Activated CD4-positive, alpha-beta T cell treated with anti-CD3 and anti-CD28 coated beads, Interleukin-2, amount 10 ng/mL, durations not matched to agents 24 days and 14 days (primary cell): Measurements from ENCODE around the gene ZNF521. TPM values are rescaled to one million over a fixed set of nuclear protein-coding genes. Genes with fewer than 3 reads are reported as not detected.
"Not testable (repeated sequence)": the region's sequence is repeated elsewhere in the genome, so short reads cannot be mapped to it uniquely, and the experiment has no call there.

ENCODE experiments used
- DNase-seq: peaks from one replicate; pipeline ENCODE4 v3.0.0; 2022
- H3K27ac Mint-ChIP-seq: one replicate; pipeline ENCODE4 v1.8.0; 2022; ENCODE audit warnings: mild to moderate bottlenecking, mixed read lengths
- H3K27me3 Mint-ChIP-seq: one replicate; pipeline ENCODE4 v1.8.0; 2022; ENCODE audit warnings: mixed read lengths
- H3K36me3 Mint-ChIP-seq: one replicate; pipeline ENCODE4 v1.8.0; 2022; ENCODE audit warnings: low read depth, mild to moderate bottlenecking, mixed read lengths
- H3K4me1 Mint-ChIP-seq: one replicate; pipeline ENCODE4 v1.8.0; 2021; ENCODE audit warnings: mixed read lengths
- H3K4me3 Mint-ChIP-seq: one replicate; pipeline ENCODE4 v1.8.0; 2022; ENCODE audit warnings: mild to moderate bottlenecking, moderate library complexity, mixed read lengths
- H3K9me3 Mint-ChIP-seq: one replicate; pipeline ENCODE4 v1.8.0; 2021; ENCODE audit warnings: mixed read lengths
- intact Hi-C: fragments of 100-400 bp; cut with micrococcal nuclease; formaldehyde crosslinking; loops from one replicate; pipeline ENCODE4 v1.15.1; 2023
- total RNA-seq: library from RNA; stranded (reverse); gene quantifications from 2 replicates; pipeline ENCODE4 v1.2.3, GENCODE V29; 2022

ZNF521 gene
- total RNA-seq, 1 donor from 2014 or later = not detected

- H3K36me3 Mint-ChIP-seq = no peaks in the 10 kb centered on the region
- no peak overlapping the region for H3K4me3 Mint-ChIP-seq
- H3K27ac Mint-ChIP-seq = no peak overlapping the region
- intact Hi-C loops = no loop called here
- no peaks in the 10 kb centered on the region for H3K4me1 Mint-ChIP-seq
- H3K27me3 Mint-ChIP-seq = peaks cover 1% of the 10 kb centered on the region
- DNase-seq = no peak
- no peaks in the 10 kb centered on the region for H3K9me3 Mint-ChIP-seq
These were observed 76.5 kb downstream of the ZNF521 start for GRCh38 chr18:25275412-25276001.

- no peaks in the 10 kb centered on the region for H3K36me3 Mint-ChIP-seq
- H3K27ac Mint-ChIP-seq = no peak overlapping the region
- no peaks in the 10 kb centered on the region for H3K27me3 Mint-ChIP-seq
- H3K9me3 Mint-ChIP-seq = no peaks in the 10 kb centered on the region
- DNase-seq = no peak
- no peaks in the 10 kb centered on the region for H3K4me1 Mint-ChIP-seq
- intact Hi-C loops = no loop called here
- no peak overlapping the region for H3K4me3 Mint-ChIP-seq
These were observed 77.0 kb downstream of the ZNF521 start for GRCh38 chr18:25274926-25275325.

- DNase-seq, intact Hi-C loops, H3K36me3 Mint-ChIP-seq, H3K9me3 Mint-ChIP-seq, H3K27me3 Mint-ChIP-seq, H3K4me3 Mint-ChIP-seq, H3K4me1 Mint-ChIP-seq, H3K27ac Mint-ChIP-seq: not testable (repeated sequence)
These were observed 84.9 kb downstream of the ZNF521 start for GRCh38 chr18:25266931-25267527.

GRCh38 chr18:25262920-25263319 lies 89.0 kb downstream of the ZNF521 start:
- Mint-ChIP-seq H3K27me3 (no peaks in the 10 kb centered on the region), H3K4me1 (no peaks in the 10 kb centered on the region), H3K36me3 (no peaks in the 10 kb centered on the region), H3K4me3 (no peak overlapping the region), H3K9me3 (no peaks in the 10 kb centered on the region), H3K27ac (no peak overlapping the region)
- intact Hi-C loops = no loop called here
- no peak for DNase-seq

GRCh38 chr18:25261768-25262167 lies 90.2 kb downstream of the ZNF521 start:
- Mint-ChIP-seq H3K4me3 (no peak overlapping the region), H3K27ac (no peak overlapping the region), H3K4me1 (no peaks in the 10 kb centered on the region), H3K36me3 (no peaks in the 10 kb centered on the region), H3K27me3 (no peaks in the 10 kb centered on the region), H3K9me3 (no peaks in the 10 kb centered on the region)
- intact Hi-C loops = no loop called here
- DNase-seq = no peak

GRCh38 chr18:25256439-25256838 lies 95.5 kb downstream of the ZNF521 start:
- intact Hi-C loops = loop anchor here (10.0 kb wide), 1 partner anchor 82 kb away; no protein-coding TSS in a partner anchor
- no peaks in the 10 kb centered on the region for H3K9me3 Mint-ChIP-seq
- no peak overlapping the region for H3K4me3 Mint-ChIP-seq
- H3K4me1 Mint-ChIP-seq = no peaks in the 10 kb centered on the region
- DNase-seq = no peak
- no peak overlapping the region for H3K27ac Mint-ChIP-seq
- H3K36me3 Mint-ChIP-seq = no peaks in the 10 kb centered on the region
- no peaks in the 10 kb centered on the region for H3K27me3 Mint-ChIP-seq

- H3K9me3 Mint-ChIP-seq = no peaks in the 10 kb centered on the region
- no peak overlapping the region for H3K4me3 Mint-ChIP-seq
- DNase-seq = no peak
- H3K27ac Mint-ChIP-seq = no peak overlapping the region
- no peaks in the 10 kb centered on the region for H3K4me1 Mint-ChIP-seq
- no peaks in the 10 kb centered on the region for H3K27me3 Mint-ChIP-seq
- no peaks in the 10 kb centered on the region for H3K36me3 Mint-ChIP-seq
- intact Hi-C loops = loop anchor here (10.0 kb wide), 1 partner anchor 79 kb away; no protein-coding TSS in a partner anchor
These were observed 98.2 kb downstream of the ZNF521 start for GRCh38 chr18:25253779-25254178.

- Mint-ChIP-seq H3K4me3 (no peak overlapping the region), H3K4me1 (no peaks in the 10 kb centered on the region), H3K27ac (no peak overlapping the region), H3K27me3 (no peaks in the 10 kb centered on the region), H3K9me3 (no peaks in the 10 kb centered on the region), H3K36me3 (no peaks in the 10 kb centered on the region)
- intact Hi-C loops = loop anchor here (10.0 kb wide), 1 partner anchor 78 kb away; no protein-coding TSS in a partner anchor
- no peak for DNase-seq
These were observed 98.8 kb downstream of the ZNF521 start for GRCh38 chr18:25253136-25253535.

GRCh38 chr18:25251068-25251467 lies 100.9 kb downstream of the ZNF521 start:
- Mint-ChIP-seq H3K4me1 (no peaks in the 10 kb centered on the region), H3K27ac (no peak overlapping the region), H3K27me3 (no peaks in the 10 kb centered on the region), H3K4me3 (no peak overlapping the region), H3K9me3 (no peaks in the 10 kb centered on the region), H3K36me3 (no peaks in the 10 kb centered on the region)
- intact Hi-C loops = loop anchor here (10.0 kb wide), 1 partner anchor 76 kb away; no protein-coding TSS in a partner anchor
- no peak for DNase-seq

GRCh38 chr18:25250474-25250851 lies 101.5 kb downstream of the ZNF521 start:
- H3K27me3 Mint-ChIP-seq = no peaks in the 10 kb centered on the region
- no peak overlapping the region for H3K27ac Mint-ChIP-seq
- no peak for DNase-seq
- intact Hi-C loops = loop anchor here (10.0 kb wide), 1 partner anchor 76 kb away; no protein-coding TSS in a partner anchor
- H3K4me3 Mint-ChIP-seq = no peak overlapping the region
- H3K4me1 Mint-ChIP-seq = no peaks in the 10 kb centered on the region
- H3K9me3 Mint-ChIP-seq = no peaks in the 10 kb centered on the region
- no peaks in the 10 kb centered on the region for H3K36me3 Mint-ChIP-seq

GRCh38 chr18:25248755-25249154 lies 103.2 kb downstream of the ZNF521 start:
- H3K4me3 Mint-ChIP-seq = no peak overlapping the region
- H3K9me3 Mint-ChIP-seq = no peaks in the 10 kb centered on the region
- intact Hi-C loops = no loop called here
- no peaks in the 10 kb centered on the region for H3K36me3 Mint-ChIP-seq
- H3K27ac Mint-ChIP-seq = no peak overlapping the region
- no peaks in the 10 kb centered on the region for H3K4me1 Mint-ChIP-seq
- H3K27me3 Mint-ChIP-seq = no peaks in the 10 kb centered on the region
- no peak for DNase-seq

GRCh38 chr18:25247725-25248124 lies 104.2 kb downstream of the ZNF521 start:
- Mint-ChIP-seq H3K27ac (no peak overlapping the region), H3K9me3 (no peaks in the 10 kb centered on the region), H3K36me3 (no peaks in the 10 kb centered on the region), H3K27me3 (no peaks in the 10 kb centered on the region), H3K4me1 (no peaks in the 10 kb centered on the region), H3K4me3 (no peak overlapping the region)
- intact Hi-C loops = no loop called here
- DNase-seq = no peak

- intact Hi-C loops = no loop called here
- H3K4me1 Mint-ChIP-seq = no peaks in the 10 kb centered on the region
- H3K27me3 Mint-ChIP-seq = no peaks in the 10 kb centered on the region
- H3K9me3 Mint-ChIP-seq = no peaks in the 10 kb centered on the region
- no peak overlapping the region for H3K4me3 Mint-ChIP-seq
- no peak overlapping the region for H3K27ac Mint-ChIP-seq
- H3K36me3 Mint-ChIP-seq = no peaks in the 10 kb centered on the region
- no peak for DNase-seq
These were observed 106.9 kb downstream of the ZNF521 start for GRCh38 chr18:25244924-25245698.

- no peaks in the 10 kb centered on the region for H3K4me1 Mint-ChIP-seq
- intact Hi-C loops = no loop called here
These were observed 107.8 kb downstream of the ZNF521 start for GRCh38 chr18:25244170-25244569.

More at GRCh38 chr18:25244170-25244569, 107.8 kb downstream of the ZNF521 start:
- H3K36me3 Mint-ChIP-seq = no peaks in the 10 kb centered on the region
- DNase-seq = no peak
- H3K27me3 Mint-ChIP-seq = no peaks in the 10 kb centered on the region
- no peak overlapping the region for H3K4me3 Mint-ChIP-seq
- H3K9me3 Mint-ChIP-seq = no peaks in the 10 kb centered on the region
- no peak overlapping the region for H3K27ac Mint-ChIP-seq
